Activated CD8-positive, alpha-beta memory T cell treated with anti-CD3 and anti-CD28 coated beads for 24 hours (primary cell): ENCODE measurements around the gene ARNT2.

Experiments used
- DNase-seq: peaks from one replicate; pipeline ENCODE4 v3.0.0-alpha.2; 2020

ARNT2 gene

DNA sequence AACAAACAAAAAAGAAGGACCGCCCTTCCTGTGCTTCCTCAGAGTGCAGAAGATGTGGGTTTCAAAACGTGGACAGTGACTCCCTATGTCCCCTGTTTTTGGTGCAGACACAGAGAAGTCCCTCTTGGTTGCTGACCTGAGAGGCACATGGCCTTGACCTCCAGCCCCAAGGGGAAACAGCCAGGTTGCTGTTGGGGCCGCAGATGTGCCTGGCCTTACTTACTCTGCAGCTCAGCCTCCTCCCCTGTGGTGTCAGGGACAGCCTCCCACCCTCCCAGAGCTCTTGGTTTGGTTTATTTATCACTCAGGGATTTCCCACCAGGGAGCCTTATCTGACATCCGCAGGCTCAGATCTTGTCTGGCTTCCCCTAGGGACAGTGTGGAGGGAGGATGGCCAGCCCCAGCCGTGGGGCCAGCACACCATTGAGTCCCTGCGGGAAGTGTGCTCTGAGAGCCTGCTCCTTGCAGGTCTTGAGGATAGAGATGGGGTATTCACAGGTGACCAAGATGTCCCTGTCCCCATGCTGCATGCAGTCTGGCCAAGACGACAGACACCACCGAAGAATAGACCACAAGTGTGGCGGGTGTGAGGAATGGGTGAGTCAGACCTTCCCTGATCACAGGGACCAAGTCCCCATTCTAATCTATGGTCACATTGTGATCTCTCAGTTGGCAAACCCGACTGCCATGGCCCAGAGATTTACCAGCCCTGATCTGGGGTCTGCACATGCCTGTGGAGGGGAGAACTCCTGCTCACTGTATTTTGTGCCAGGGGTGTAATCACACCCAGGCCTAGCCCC lies 156.6 kb downstream of the ARNT2 start:
- no peak for DNase-seq

DNA sequence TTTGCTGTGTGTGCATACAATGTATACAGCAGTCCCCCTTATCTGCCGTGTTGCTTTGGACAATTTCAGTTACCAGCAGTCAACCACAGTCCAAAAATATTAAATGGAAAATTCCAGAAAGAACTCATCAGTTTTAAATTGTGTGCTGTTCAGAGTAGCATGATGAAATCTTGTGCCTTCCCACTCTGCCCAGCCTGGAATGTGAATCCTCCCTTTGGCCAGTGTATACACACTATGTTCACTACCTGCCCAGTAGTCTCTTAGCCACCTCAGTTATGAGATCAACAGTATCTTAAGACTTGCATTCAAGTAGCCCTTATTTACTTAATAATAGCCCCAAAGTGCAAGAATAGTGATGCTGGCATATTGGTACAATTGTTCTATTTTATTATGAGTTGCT lies 157.3 kb downstream of the ARNT2 start:
- no peak for DNase-seq

DNA sequence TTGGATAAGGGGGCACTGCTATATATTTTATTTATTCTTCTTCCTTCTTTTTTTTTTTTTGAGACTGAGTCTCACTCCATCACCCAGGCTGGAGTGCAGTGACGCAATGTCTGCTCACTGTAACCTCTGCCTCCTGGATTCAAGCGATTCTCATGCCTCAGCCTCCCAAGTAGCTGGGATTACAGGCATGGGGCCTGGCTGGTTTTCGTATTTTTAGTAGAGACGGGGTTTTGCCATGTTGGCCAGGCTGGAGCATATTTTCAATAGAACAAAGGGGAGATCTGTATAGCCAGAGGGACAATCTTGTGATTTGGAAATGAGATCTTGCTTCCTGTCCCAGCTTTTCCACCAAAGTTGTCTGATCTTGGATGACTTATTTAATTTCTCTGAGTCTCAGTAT lies 157.9 kb downstream of the ARNT2 start:
- no peak for DNase-seq

DNA sequence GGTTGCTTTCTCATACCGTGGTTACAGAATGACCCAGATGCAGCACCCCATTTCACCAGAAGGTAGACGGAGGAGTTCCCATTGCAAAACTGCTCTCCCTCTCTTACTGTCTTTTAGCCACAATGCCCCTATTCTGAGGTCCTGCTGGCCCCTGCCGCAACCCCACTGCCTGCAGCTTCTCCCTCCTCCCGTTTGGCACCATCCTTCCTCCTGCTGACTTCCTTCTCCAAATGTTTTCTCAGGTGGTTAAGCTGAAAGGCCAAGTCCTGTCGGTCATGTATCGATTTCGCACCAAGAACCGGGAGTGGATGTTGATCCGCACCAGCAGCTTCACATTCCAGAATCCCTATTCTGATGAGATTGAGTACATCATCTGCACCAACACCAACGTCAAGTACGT lies 158.7 kb downstream of the ARNT2 start:
- no peak for DNase-seq

DNA sequence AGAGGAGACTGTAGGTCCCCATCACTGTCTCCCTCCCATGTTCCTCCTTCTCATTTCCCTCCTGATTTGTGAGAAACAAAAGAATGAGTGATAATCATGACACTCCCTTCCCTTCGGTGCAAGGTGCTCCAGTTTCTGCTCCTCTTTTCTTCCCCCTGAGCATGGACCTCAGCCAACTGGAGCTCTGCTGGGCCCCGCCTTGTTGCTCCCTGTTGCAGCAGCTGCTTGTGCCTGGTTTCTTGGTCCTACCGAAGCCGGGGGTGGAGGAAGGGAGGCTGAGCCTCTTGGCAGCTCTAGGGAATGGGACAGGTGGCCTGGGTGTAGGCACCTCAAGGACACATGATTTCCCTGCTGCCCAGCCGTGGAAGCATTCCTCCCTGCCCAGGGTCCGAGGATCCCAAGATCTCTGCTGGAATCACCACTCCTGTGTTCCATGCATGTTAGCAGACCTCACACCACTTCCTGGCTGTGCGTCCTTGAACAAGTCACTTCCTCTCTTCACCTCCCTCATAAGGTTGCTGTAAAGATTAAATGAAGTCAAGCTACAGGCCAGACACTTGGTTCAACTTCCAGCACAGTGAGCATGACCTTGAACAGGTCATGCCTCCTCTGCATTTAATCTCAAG lies 159.3 kb downstream of the ARNT2 start:
- no peak for DNase-seq

DNA sequence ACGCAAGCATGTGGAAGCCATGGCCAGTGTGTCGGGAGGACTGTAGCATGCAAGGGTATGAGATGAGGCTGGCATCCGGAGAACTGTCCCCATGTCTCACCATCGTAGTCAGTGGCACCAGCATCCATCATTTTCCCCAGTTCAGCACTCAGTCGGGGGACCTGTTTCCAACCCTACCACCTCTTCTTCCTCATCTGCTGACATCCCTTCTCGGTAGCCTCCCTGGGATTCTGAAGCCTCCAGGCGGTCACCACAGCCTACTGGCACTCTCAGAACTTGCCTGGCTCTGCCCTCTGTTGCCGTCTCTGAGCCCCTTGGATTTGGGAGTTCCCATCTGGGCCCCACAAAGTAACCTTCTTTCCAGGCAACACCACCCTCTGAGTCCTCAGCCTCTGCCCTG lies 159.9 kb downstream of the ARNT2 start:
- DNase-seq: no peak

DNA sequence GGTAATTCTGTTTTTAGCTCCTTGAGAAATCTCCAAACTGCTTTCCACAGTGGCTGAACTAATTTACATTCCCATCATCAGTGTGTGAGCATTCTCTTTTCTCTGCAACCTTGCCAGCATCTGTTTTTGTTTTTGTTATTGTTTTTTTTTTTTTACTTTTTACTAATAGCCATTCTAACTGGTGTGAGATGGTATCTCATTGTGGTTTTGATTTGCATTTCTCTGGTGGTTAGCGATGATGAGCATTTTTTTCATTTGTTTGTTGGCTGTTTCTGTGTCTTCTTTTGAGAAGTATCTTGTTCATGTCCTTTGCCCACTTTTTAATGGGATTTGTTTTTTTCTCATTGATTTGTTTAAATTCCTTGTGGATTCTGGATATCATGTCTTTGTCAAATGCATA lies 161.2 kb downstream of the ARNT2 start:
- DNase-seq: no peak

DNA sequence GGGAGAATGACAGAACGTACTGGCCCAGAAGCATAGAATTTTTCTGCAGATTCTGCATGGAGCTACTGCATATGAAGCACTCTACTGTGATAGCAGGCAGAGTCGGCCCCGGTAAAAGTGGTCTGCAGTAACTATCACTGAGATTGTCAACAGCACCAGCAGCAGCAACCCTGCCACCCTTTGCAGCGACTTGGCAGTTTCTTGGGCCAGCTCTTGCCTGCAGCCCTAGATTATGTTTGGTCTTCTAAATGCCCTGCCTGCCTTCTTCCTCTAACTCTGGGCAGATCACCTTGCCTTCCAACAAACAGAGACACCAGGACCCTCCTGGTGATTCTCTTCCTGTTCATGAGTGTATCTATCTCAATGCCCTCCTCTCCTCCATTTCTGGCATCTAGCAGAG lies 161.8 kb downstream of the ARNT2 start:
- no peak for DNase-seq

DNA sequence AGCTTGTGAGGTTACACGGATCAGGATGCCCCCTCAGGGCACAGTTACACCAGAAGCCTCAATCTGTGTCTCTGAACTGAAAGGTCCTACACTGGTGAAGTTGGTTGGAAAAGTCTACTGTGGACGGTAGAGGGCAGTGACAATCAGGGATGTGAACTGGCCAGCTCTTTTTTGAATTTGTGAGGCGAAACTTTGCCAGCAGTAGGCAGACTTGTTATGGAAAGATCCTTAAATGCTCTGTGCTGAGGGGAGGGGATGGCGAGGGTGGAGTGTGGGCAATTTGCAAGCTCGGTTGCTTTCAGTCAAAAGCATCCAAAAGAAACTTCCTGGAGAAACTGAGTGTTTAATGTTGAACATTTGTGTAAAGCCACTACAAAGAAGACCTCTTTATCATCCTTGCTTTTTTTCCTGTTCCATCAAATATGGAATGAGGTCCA lies 163.6 kb downstream of the ARNT2 start:
- DNase-seq: no peak

DNA sequence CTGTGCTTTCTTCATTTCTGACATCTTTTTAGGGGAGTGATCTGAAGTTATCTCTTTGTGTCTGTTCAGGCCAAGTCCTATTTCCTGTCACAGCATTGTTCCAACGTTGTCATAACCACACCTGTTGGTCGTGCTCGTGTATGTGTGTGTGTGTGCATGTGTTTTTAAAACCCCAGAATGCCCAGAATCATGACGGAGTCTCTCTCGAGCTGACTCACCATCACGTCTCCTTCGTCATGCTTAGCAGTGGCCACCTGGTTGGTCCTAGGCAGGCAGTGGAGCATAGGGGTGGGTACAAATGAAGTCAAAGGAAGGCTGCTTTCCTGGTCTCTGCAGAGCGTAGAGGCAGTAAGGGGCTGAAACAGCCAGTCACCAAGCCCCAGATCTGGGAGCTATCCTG lies 164.1 kb downstream of the ARNT2 start:
- no peak for DNase-seq

DNA sequence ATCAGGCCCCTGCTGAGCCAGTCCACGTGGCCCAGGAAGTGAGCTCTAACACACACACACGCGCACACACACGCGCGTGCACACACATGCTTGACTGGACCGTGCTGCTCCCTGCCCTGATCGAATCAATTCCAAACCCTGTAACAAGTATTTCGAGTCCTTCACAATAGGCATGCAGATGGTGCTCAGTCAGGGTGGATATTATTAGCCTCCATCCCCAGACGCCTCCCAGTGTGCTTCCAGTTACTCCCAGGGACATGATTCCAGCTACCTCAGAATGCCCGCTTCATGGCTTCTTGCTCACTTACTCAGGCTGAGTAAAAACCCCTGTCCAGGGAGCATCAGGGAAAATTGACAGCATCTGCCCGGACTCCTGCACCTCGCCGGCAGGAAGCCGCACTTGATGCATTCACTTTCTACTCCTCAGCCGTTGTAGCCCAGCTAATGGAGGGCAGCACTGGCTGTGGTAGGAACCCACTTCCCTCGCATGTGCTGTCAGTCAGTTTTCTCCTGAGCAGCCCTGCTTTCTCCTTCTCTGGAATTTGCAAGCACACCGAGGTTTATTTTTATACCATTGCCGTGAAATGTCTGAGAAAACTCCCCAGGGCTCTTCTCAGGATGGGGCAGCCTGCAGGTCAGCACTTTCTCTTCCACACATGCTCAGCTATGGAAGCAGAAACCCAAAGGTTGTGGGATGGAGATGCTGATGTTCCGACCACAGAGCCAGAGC lies 164.9 kb downstream of the ARNT2 start:
- DNase-seq: no peak

DNA sequence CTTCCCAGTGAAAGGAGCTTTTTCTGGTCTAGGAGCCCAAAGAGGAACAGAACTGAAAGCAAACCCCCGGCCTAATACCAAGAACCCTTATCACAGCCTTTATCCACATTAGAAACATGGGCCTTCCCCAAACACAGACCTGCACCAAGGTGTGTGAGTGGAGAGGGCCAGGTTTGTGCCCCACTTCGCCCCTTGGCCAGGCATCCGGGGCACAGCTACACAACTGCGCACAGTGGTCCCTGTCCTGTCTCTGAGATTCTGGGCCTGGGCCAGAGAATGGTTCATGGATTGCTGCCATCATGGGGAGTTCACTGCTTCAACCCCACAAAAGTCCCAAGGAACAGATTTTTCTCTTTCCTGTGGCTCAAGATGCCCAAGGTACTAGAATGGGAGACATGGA lies 165.5 kb downstream of the ARNT2 start:
- DNase-seq: no peak

DNA sequence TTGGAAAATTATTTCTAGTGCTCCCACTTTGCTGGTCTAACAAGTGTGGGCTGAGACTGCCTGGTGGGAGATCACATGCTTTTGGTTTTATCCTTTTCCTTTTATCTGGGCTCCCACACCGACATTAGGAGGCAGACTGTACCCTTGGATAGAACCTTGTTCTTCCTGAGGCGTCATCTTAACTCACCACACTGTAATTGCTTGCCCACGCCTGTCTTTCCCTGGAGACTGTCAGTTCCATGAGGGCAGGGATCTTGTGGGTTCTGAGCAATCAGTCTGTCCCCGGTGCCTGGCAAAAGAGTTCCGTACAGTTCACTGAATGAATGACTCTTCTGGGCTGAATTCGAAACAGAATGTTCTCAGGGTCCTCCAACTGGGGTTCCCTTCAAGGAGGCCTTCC lies 166.4 kb downstream of the ARNT2 start:
- no peak for DNase-seq

DNA sequence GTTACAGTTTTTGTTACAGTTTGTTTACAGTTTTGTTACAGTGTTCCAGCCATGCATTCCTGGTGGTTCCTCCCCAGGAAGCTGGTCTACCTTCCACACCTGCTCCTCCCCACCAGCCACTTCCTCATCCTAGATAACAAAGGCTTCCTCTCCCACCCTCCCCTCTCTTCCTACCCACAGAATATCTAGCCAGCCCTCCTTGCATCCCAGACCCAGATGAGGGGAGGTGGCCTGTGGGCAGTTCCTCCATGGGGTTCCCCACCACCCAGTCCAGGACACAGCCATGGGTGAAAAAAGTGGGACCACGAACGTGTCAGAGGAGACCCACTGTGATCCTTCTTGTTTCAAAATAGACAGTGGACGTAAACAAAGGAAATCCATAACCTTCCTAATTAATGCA lies 168.2 kb downstream of the ARNT2 start:
- no peak for DNase-seq

DNA sequence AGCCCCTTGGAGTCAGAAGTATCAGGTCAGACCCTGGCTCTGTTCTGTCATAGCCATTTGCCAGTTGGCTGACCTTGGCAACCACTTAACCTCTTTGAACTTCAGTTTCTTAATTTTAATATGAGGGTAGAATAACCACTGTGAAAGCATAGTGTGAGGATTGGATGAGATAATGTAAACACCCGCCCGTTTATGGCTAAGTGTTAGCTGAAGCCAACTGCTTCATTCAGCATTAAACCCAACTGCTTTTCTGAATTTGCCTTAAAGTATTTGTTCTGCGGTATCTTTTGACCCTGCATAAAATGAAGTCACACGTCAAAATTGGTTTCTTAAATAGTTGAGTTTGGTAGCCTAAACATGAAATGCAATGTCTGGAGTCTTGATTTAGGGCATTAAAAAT lies 169.4 kb downstream of the ARNT2 start:
- DNase-seq: no peak

DNA sequence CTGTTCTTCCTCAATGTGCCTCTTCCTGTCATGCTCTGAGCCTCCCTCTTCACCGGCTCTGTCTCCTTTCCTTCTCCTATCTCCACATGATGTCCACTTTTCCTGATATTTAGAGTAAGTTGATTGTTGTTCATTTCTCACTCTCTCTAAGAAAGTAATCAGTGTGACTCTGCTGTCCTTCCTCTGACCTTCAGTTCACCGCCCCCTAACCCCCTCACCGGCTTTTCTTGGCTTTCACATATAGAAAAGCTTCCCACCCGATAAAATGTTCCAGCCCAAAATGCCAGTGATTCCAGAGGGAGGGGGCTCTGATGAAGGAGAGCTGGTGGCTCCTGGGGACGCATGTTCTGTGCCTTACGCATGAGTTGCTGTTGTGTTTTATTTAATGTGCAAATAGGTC lies 170.4 kb downstream of the ARNT2 start:
- DNase-seq: no peak

DNA sequence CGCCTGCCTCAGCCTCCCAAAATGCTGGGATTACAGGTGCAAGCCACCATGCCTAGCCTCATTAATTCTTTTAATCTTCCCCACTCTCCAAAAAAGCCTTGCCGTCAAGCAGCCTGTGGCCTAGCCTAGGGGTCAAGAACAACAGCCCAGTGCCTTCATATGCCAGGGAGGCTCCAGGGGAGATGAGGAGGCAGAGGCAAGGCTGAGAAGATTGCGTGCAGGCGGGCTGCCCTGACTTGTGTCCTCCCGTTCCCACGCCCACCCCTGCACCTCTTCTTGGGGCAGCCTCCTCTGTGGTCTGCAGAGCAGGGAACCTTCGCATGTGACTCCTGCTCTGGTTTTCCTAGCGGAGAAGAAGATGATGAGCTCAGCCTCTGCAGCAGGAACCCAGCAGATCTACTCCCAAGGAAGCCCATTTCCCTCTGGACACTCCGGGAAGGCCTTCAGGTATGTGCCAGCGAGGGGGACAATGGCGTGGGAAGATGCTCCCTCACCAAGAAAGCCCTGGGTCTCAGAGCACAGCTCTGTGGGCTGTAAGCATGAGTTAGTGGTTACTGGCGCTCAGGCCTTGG lies 172.4 kb downstream of the ARNT2 start:
- DNase-seq: no peak

DNA sequence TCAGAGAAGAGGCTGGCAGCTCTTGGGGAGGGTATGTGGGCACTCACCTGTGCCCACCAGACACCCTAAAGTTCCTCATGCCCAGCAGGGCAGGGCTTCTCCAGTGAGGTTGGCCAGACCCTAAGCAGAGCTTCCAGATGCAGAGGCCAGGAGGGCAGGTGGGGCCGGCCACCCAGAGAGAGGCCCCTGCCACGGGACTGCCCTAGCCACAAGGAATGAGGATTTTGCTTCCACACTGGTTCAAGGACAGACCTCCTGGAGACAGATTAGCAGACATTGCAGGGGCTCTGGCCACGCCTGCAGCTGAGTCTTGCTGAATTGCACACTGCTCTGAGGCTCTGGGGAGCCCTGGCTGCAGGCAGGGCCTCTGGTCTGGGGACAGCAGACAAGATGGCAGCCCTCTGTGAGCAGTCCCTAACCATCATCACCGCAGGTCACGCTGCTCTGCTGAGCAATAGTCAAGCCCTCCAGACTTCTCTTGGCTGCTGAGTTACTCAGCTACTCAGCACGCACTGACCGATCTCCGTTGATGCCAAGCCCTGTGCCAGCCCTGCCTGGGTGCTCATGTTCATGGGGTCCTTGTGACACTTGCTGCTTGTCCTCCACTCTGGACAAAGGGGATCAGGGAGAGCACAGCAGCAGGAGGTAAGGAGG lies 173.5 kb downstream of the ARNT2 start:
- DNase-seq: no peak

DNA sequence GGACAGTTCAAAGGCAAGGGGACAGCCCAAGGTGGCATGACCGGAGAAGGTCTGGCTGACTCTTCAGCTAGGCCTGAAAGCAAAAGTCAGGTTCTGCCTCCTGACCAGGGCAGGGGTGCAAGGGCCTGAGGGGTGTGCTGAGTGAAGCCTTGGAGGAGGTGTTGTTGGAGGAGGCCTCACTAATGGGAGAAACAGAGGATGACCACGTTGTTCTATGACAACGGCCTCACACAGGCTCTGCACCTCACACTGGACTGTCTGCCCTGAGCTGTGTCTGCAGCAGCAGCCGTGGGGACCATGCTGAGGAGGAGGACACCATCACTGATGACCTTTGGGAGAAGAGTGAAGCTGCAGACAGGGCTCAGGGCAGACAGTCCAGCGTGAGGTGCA lies 174.0 kb downstream of the ARNT2 start:
- no peak for DNase-seq

DNA sequence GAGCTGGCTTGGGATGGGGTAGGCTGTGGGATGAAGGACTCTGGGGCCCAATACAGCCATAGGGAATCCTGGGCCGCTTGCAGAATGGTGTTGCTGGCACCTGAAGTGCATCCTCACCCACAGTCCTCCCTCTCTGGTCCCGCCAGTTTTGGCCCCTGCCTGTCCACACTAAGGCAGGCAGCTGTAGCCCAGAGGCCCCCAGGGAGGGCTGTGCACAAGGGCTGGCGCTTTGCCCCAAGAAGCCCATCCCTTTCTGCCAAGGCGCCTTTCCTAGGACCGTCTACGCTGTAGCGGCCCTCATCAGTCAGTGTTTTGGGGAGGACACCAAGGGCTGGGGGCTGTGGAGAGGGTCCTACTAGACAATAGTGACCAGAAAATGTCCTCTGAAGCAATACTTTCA lies 174.7 kb downstream of the ARNT2 start:
- no peak for DNase-seq

DNA sequence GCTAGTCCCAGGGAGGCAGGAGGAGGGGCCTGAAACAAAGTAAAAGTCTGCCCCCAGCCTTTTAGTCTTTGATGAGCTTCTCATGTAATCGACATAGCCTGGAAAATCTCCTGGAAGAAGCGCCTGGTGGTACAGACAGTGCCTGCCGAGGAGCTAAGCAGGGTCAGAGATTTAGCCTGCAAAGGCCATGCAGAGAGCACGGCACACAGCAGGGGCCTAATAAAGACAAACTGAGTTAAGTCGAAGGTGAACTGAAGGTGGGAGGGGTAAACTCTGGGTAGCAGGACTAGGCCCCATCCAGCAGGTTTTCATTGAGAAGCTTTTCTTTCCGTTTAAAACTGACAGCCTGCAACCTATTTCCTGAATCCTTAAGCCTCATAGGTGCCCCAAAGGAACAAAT lies 175.4 kb downstream of the ARNT2 start:
- no peak for DNase-seq

DNA sequence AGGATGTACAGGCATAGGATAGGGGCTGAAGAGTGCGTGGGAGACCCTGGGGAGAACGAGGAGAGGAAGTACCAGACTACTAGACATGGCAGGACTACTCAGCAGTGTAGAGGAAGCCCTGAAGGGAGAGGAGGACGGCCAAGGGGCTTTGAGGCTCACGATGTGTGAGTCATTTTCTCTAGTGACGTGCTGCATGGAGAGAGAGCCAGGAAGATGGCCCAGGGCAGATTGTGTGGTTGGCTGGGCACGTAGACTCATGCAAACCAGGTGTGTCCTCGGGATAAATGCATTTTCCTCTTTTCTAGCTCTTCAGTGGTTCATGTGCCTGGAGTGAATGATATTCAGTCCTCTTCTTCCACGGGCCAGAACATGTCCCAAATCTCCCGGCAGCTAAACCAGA lies 175.9 kb downstream of the ARNT2 start:
- no peak for DNase-seq

DNA sequence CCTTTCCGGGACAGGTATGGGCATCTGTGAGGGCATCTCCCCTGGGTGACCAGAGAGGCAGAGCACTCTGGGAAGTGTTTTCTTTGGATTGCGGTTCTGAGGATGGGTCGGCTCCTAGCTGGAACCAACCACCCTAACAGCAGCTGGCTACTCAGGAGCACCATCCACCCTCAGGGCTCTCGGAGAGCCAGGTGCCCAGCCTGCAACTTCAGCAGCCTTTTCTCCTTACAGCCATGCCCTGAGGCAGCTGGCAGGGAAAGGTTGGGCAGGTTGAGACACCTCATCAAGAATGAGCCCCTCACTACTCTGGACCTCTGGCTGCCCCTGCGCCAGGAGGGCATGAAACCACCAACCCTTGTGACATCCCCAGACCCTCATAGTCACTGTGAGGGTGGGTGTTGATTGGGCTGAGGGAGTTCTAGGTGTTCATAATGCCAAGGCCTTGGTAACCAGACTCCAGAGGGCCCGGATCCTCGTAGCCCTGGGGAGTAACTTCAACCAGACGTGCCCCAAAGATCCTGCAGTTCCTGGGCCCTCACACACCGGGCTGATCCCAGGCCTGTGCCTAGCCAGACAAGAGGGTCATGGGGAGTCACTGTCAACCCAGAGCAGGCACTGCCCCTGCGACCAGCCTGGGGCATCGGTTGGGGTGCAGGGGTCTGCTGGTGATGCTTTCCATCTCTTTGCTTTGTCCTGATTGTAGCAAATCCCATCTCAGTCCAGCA lies 176.5 kb downstream of the ARNT2 start:
- no peak for DNase-seq
